ENCODE results near the gene XRCC1. TPM values are rescaled to one million over a fixed set of nuclear protein-coding genes. Genes with fewer than 3 reads are reported as not detected.
"Not testable (repeated sequence)": the region's sequence is repeated elsewhere in the genome, so short reads cannot be mapped to it uniquely, and the experiment has no call there.

Gene XRCC1
- total RNA-seq, 1 donor from 2014 or later: 18.4 TPM

GRCh38 chr19:43599635-43600295, 24.4 kb upstream of the XRCC1 start:
- DNase-seq (ENCODE audit: low read depth, low spot score): no peak

- no peak for DNase-seq (ENCODE audit: low read depth, low spot score)
These were observed 23.3 kb upstream of the XRCC1 start for GRCh38 chr19:43598445-43599240.

- no peak for DNase-seq (ENCODE audit: low read depth, low spot score)
These were observed 22.5 kb upstream of the XRCC1 start for GRCh38 chr19:43597876-43598275.

GRCh38 chr19:43596842-43597461, 21.6 kb upstream of the XRCC1 start:
- DNase-seq (ENCODE audit: low read depth, low spot score): no peak

GRCh38 chr19:43595999-43596841, 20.9 kb upstream of the XRCC1 start, which contains the start of the genes IRGQ and ZNF576:
Gene IRGQ, minus strand, starts transcription at chr19:43596134. Its CDS starts 796 bp downstream, at chr19:43595338.
Gene ZNF576, plus strand, starts transcription at chr19:43596595. Its CDS starts 514 bp downstream, at chr19:43597109.
- peak; percentile 95 for DNase-seq (ENCODE audit: low read depth, low spot score)

- no peak for DNase-seq (ENCODE audit: low read depth, low spot score)
These were observed 20.3 kb upstream of the XRCC1 start for GRCh38 chr19:43595605-43595998.

GRCh38 chr19:43594710-43595604, 19.6 kb upstream of the XRCC1 start:
- no peak for DNase-seq (ENCODE audit: low read depth, low spot score)

- DNase-seq (ENCODE audit: low read depth, low spot score): no peak
These were observed 18.9 kb upstream of the XRCC1 start for GRCh38 chr19:43594081-43594697.

- DNase-seq (ENCODE audit: low read depth, low spot score): no peak
These were observed 17.5 kb upstream of the XRCC1 start for GRCh38 chr19:43592800-43593350.

- DNase-seq (ENCODE audit: low read depth, low spot score): no peak
These were observed 16.8 kb upstream of the XRCC1 start for GRCh38 chr19:43591904-43592772.

- DNase-seq (ENCODE audit: low read depth, low spot score): no peak
These were observed 14.4 kb upstream of the XRCC1 start for GRCh38 chr19:43589678-43590077.

GRCh38 chr19:43589277-43589676, 13.9 kb upstream of the XRCC1 start:
- DNase-seq (ENCODE audit: low read depth, low spot score): no peak

- DNase-seq (ENCODE audit: low read depth, low spot score): not testable (repeated sequence)
These were observed 11.7 kb upstream of the XRCC1 start for GRCh38 chr19:43587029-43587428.

GRCh38 chr19:43586346-43586745, 11.0 kb upstream of the XRCC1 start:
- no peak for DNase-seq (ENCODE audit: low read depth, low spot score)

GRCh38 chr19:43584484-43584883, 9.2 kb upstream of the XRCC1 start:
- no peak for DNase-seq (ENCODE audit: low read depth, low spot score)

- no peak for DNase-seq (ENCODE audit: low read depth, low spot score)
These were observed 7.2 kb upstream of the XRCC1 start for GRCh38 chr19:43582495-43582894.

- no peak for DNase-seq (ENCODE audit: low read depth, low spot score)
These were observed 6.1 kb upstream of the XRCC1 start for GRCh38 chr19:43581467-43581866.

GRCh38 chr19:43578787-43579186, 3.5 kb upstream of the XRCC1 start:
- DNase-seq (ENCODE audit: low read depth, low spot score): no peak

All from pulmonary artery endothelial cell (primary cell).